HK-2 (cell line): Measurements from ENCODE around the gene TYW1B.
A peak's percentile ranks its signal among the peaks of the same experiment; 100 is the strongest.
"Not testable (repeated sequence)": the region's sequence is repeated elsewhere in the genome, so short reads cannot be mapped to it uniquely, and the experiment has no call there.

ENCODE experiments used
- DNase-seq: peaks from one replicate; pipeline ENCODE4 v3.0.0-alpha.2; 2018; ENCODE audit not compliant: unreplicated experiment

Gene TYW1B

GRCh38 chr7:72810437-72810836 lies 17.6 kb downstream of the TYW1B start:
- not testable (repeated sequence) for DNase-seq

DNA sequence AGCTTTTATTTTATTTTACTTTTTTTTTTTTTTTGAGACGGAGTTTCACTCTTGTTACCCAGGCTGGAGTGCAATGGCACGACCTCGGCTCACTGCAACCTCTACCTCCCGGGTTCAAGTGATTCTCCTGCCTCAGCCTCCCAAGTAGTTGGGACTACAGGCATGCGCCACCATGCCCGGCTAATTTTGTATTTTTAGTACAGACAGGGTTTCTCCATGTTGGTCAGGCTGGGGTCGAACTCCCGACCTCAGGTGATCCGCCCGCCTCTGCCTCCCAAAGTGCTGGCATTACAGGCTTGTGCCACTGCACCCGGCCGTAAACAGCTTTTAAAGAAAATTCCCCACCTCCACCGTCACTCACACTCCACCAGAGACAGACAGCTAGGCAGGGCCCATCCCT lies 19.5 kb downstream of the TYW1B start:
- not testable (repeated sequence) for DNase-seq

DNA sequence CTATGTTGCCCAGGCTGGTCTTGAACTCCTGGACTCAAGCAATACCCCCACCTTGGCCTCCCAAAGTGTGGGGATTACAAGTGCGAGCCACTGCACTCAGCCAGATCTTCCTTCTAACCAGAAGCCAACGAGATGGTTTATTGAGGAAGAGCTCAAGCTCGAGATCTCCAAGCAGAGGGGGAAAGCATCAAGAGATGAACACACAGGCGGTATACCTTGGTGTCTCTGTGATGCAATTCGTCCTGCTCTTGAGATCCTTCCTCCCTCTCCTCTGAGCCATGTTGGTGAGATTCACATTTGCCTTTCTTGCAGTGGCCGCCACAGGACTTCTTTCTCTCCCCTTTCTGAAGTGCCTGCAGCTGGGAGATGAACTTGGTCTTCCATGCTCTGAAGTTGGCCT lies 21.1 kb downstream of the TYW1B start:
- not testable (repeated sequence) for DNase-seq

DNA sequence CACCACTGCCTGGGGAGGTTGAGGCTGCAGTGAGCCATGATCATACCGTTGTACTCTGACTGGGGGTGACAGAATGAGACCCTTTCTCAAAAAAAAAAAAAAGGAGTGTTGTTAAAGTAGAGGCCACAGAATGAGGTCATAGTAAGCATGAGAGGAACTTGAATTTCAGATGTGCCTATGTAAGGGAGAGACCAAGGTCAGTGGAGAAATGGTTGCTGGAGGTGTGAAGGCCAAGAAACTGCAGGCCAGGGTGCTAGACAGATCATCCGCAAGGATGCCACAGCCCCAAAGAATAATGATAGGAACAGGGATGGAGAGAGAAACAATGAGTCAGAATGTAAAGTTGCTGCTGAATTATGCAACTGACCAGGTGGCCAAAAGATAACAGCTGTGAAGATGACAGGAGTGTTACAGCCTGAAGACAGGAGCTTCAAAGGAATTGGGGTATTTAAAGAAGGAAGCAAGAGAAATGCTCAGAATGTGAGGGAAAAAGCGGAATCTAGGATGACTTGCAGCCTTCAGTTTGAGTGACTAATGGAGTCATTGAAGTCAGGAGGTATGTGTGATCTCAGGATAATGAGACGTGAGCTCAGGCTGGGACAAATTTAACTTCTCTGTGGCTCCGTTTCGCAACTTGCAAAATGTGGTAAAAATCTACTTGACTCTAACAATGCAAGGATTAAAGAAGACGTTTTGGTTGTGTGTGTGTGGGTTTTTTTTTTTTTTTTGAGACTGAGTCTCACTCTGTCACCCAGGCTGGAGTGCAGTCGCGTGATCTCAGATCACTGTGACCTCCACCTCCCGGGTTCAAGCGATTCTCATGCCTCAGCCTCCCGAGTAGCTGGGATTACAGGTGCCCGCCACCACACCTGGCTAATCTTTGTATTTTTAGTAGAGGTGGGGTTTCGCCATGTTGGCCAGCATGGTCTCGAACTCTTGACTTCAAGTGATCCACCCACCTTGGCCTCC lies 22.2 kb downstream of the TYW1B start:
- DNase-seq: peak; percentile 5

GRCh38 chr7:72803778-72804177 lies 24.2 kb downstream of the TYW1B start:
- DNase-seq: not testable (repeated sequence)

GRCh38 chr7:72801564-72801963 lies 26.4 kb downstream of the TYW1B start:
- DNase-seq: not testable (repeated sequence)

- DNase-seq: not testable (repeated sequence)
Measured at GRCh38 chr7:72795401-72795800, 32.6 kb downstream of the TYW1B start.

GRCh38 chr7:72793791-72794190 lies 34.2 kb downstream of the TYW1B start:
- DNase-seq: no peak

GRCh38 chr7:72790698-72791060 lies 37.3 kb downstream of the TYW1B start:
- not testable (repeated sequence) for DNase-seq

DNA sequence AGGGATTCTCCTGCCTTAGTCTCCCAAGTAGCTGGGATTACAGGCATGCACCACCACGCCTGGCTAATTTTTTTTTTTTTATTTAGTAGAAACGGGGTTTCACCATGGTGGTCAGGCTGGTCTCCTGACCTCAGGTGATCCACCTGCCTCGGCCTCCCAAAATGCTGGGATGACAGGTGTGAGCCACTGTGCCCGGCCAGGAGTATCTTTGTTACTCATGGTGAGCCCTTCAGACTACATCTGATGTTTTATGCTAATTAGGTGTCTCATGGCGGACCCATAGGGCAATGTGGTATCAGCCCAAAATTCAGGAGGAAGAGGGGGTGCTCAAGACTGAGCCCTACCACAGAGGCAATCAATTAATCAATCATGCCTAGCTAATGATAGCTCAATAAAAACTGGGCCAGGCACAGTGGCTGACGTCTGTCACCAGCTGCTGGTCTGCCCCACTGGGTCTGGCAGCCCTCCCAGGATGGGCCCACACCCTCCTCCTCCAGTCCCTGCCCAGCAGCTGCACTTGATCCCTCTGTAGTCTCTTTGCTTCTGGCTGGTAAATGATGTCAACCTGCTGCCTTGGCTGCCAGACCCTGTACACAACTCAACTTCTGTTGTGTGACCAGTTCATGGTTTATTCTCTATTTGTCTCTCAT lies 37.8 kb downstream of the TYW1B start:
- DNase-seq: not testable (repeated sequence)

- DNase-seq: peak; percentile 35
Measured at GRCh38 chr7:72785166-72785955, 42.6 kb downstream of the TYW1B start.

DNA sequence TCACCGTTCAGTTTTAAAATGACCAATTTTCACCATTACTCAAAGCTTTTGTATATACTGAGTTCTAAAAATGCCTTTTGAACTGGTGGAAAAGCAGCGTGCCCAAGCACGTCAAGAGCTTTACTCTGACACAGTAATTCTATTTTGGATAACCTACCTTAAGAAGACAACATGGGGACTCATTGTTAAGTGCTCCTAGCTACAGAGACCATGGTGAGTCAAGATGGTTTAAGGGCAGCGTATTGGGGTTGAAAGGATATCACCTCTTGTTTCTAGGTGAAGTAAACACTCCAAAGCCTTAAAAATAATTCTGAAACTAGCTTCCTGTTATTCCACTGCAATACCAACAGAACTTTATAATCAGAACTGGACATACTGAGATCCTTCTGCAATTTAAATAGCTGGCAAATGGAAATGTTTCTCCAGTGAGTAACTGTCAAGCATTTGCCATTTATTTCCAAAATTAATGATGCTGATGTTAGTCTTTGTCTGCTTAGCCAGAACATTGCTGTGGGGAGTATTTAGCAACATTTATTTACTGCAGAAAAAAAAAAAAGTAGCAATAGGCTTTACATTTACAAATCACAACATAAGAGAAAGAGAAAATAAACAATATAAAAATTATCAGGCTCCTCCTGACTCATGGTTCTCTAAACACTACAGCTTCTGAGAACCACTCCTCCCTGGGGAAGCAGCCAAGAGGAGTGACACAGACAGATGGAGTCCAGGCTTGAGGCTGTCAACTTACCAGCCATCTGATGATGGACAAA lies 44.2 kb downstream of the TYW1B start:
- DNase-seq: peak; percentile 11

DNA sequence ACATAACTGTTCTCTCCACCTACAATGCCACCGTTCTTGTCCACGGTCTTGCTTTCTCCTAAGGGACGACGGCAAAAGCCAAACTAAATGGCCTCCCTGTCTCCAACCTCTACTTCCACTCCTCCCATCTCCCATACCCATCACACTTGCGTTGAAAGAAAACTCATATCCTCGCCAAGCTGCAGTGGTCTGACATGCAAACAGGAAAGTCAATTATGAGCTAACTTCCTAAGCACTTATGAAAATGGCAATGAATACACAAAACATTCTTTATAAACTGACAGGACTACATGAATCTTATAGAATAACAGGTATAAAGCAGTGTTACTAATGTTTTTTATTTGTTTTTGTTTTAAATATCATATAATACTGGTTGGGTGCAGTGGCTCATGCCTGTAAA lies 46.4 kb downstream of the TYW1B start:
- no peak for DNase-seq

DNA sequence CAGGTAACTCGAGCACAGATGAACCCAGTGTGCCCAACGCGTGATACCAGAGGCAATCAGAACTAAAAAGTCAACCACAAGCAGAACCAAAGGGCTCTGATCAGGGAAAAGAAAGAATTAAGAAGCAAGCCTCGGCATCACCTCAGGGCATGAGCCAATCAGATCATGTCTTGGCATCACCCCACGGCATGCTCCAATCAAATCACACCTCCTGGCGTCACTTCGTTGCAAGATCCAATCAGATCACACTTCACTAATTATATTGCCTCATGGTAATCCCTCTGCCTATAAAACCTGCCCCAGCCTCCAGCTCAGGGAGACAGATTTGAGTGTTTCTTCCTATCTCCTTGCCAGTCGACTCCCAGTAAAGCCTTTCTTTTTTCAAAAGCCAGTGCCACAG lies 46.8 kb downstream of the TYW1B start:
- no peak for DNase-seq

DNA sequence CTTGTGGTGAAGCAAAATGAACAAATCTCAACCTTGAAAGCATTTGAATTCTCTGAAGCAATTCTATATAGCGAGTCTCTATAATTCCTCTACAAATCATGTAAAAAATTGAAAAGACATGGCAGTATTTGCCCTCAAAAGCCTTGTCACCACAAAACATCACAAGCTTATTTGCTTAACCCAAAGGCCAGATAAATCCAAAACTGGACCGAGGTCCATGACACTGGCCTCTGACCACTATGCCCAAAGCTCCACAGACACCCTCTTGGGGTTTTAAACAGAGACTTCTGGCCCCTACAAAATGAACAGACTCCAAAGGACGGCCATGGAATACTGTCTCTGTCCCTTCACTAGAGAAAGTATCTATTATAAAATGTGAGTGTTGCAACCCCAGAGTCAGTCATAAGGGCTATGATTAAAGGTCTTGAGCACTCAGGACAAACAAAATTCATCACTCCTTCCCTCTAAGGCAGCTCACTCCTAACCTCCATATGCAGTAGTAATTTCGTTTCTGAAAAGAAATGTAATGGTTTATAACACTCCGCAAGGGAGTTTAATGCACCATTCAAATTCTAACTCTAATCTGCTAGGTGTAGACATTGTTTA lies 47.6 kb downstream of the TYW1B start:
- DNase-seq: not testable (repeated sequence)

GRCh38 chr7:72777167-72777566 lies 50.8 kb downstream of the TYW1B start:
- not testable (repeated sequence) for DNase-seq

- DNase-seq: not testable (repeated sequence)
Measured at GRCh38 chr7:72772627-72773026, 55.4 kb downstream of the TYW1B start.

DNA sequence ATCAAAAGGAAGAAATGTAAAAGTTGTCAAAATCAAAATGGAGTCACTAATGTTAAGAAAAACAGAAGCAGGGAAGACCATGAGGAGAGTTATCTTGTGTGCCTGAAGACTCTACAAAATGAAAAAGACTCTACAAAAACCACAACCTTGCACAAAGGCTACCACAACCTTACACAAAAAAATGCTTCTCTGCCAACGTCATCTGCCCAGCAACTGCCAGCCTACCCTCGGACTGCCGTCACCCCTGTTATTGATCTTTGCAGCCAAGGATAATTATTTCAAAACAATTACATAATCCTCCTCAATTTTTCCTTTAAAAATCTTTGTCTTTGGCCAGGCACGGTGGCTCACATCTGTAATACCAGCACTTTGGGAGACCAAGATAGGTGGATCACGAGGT lies 61.0 kb downstream of the TYW1B start:
- DNase-seq: not testable (repeated sequence)

GRCh38 chr7:72760602-72761001 lies 67.4 kb downstream of the TYW1B start:
- DNase-seq: no peak

- DNase-seq: peak; percentile 2
Measured at GRCh38 chr7:72754312-72754711, 73.7 kb downstream of the TYW1B start.

- DNase-seq: no peak
Measured at GRCh38 chr7:72753781-72754180, 74.2 kb downstream of the TYW1B start.
